Endothelial cell of umbilical vein (primary cell): Measurements from ENCODE around the gene SUN3. TPM values are rescaled to one million over a fixed set of nuclear protein-coding genes. Genes with fewer than 3 reads are reported as not detected.

Experiments
- BruUV-seq: library from RNA; stranded (reverse); fragments of 400-500 nt; replicated peaks from 2 replicates; lab custom pipeline; 2021; lab: Mats Ljungman, UMichigan
- CTCF ChIA-PET: fragments of 300-600, 350-600 bp; sonication (Branson Sonifier 250); formaldehyde crosslinking; loops from one replicate; lab custom pipeline; 2021; ENCODE audit warnings: antibody characterized with exemption, inconsistent platforms; lab: Charles Lee
- POLR2A ChIA-PET: fragments of 300-600, 350-600 bp; sonication (Branson Sonifier 250); formaldehyde crosslinking; loops from one replicate; lab custom pipeline; 2021; ENCODE audit warnings: antibody characterized with exemption, inconsistent platforms; lab: Charles Lee
- DNase-seq: peaks from one replicate; pipeline ENCODE4 v3.0.0-alpha.2; 2011; ENCODE audit warnings: low read depth, low spot score
- FAIRE-seq: peaks from 2 replicates; lab custom pipeline; 2011; peaks lifted over from hg19 to GRCh38; lab: Jason Lieb, UNC
- H2AFZ ChIP-seq: 2 replicates; pipeline ENCODE4 v1.6.0; 2012; ENCODE audit warnings: low read depth, low read length, control low read depth, inconsistent platforms
- H3K27ac ChIP-seq: 2 replicates; pipeline ENCODE4 v1.5.1; 2011; ENCODE audit warnings: low read depth, mild to moderate bottlenecking, control low read depth, low read length, moderate library complexity; ENCODE audit not compliant: insufficient read depth
- H3K27me3 ChIP-seq, 2 experiments: 2 replicates each; pipeline versions ENCODE4 v1.6.0 to v1.6.1; 2011; ENCODE audit warnings: low read length in 2 of 2, mixed read lengths in 1 of 2; ENCODE audit not compliant: control insufficient read depth in 2 of 2, insufficient read depth in 2 of 2
- H3K36me3 ChIP-seq, 2 experiments: 2 replicates in 1 of 2; 3 replicates in 1 of 2; pipeline ENCODE4 v1.5.1; 2011; ENCODE audit warnings: low read length in 2 of 2, mild to moderate bottlenecking in 1 of 2, moderate library complexity in 1 of 2; ENCODE audit not compliant: control insufficient read depth in 2 of 2, insufficient read depth in 2 of 2; ENCODE audit errors: extremely low read depth in 1 of 2
- H3K4me1 ChIP-seq: 3 replicates; pipeline ENCODE4 v1.5.1; 2011; ENCODE audit warnings: mild to moderate bottlenecking, low read length; ENCODE audit not compliant: control insufficient read depth, insufficient read depth; ENCODE audit errors: extremely low read depth
- H3K4me2 ChIP-seq: 2 replicates; pipeline ENCODE4 v1.6.1; 2011; ENCODE audit warnings: low read length, control low read depth, mixed read lengths; ENCODE audit not compliant: insufficient read depth
- H3K4me3 ChIP-seq, 3 experiments: fragments of 200-600 bp in 1 of 3; sonication (generic), shearing (Covaris generic) in 1 of 3; replicated peaks in 1 of 3; 2 replicates each; pipeline ENCODE4 v1.5.1; 2011 to 2016; ENCODE audit warnings: control low read depth in 3 of 3, low read length in 3 of 3, mild to moderate bottlenecking in 2 of 3, inconsistent platforms in 1 of 3, low read depth in 1 of 3, moderate library complexity in 1 of 3; ENCODE audit not compliant: insufficient read depth in 1 of 3
- H3K79me2 ChIP-seq: 2 replicates; pipeline ENCODE4 v1.6.0; 2012; ENCODE audit warnings: low read length, inconsistent platforms; ENCODE audit not compliant: control insufficient read depth, insufficient read depth
- H3K9ac ChIP-seq: replicated peaks from 2 replicates; pipeline ENCODE3; 2011; ENCODE audit warnings: low read length, control low read depth; ENCODE audit not compliant: insufficient read depth; ENCODE audit errors: extremely low read depth
- H3K9me1 ChIP-seq: replicated peaks from 3 replicates; pipeline ENCODE4 v1.6.0; 2011; ENCODE audit warnings: mild to moderate bottlenecking, low read length; ENCODE audit not compliant: control insufficient read depth, insufficient read depth; ENCODE audit errors: extremely low read depth
- H3K9me3 ChIP-seq: replicated peaks from 2 replicates; pipeline ENCODE4 v1.5.1; 2012; ENCODE audit warnings: low read length, inconsistent platforms; ENCODE audit not compliant: control insufficient read depth, insufficient read depth
- H4K20me1 ChIP-seq: replicated peaks from 2 replicates; pipeline ENCODE3; 2011; ENCODE audit warnings: mild to moderate bottlenecking, low read length; ENCODE audit not compliant: control insufficient read depth, insufficient read depth; ENCODE audit errors: extremely low read depth
- CTCF ChIP-seq, 2 donors: IDR thresholded peaks; 1 replicate in 1 of 2; 2 replicates in 1 of 2; pipeline ENCODE4 v1.5.1; 2011; ENCODE audit warnings: low read length in 2 of 2, mild to moderate bottlenecking in 2 of 2, moderate library complexity in 2 of 2, control low read depth in 1 of 2, inconsistent platforms in 1 of 2, low read depth in 1 of 2; ENCODE audit not compliant: insufficient read depth in 1 of 2; ENCODE audit errors: extremely low read depth in 1 of 2
- EZH2 ChIP-seq: IDR thresholded peaks from 2 replicates; pipeline ENCODE4 v1.6.1; 2012; ENCODE audit warnings: borderline replicate concordance, low read depth, mild to moderate bottlenecking, moderate library complexity, low read length, inconsistent platforms; ENCODE audit not compliant: severe bottlenecking
- FOS ChIP-seq: IDR thresholded peaks from 2 replicates; pipeline ENCODE4 v1.6.1; 2011; ENCODE audit warnings: mild to moderate bottlenecking, low read length, moderate library complexity, borderline replicate concordance; ENCODE audit not compliant: insufficient read depth
- GATA2 ChIP-seq: IDR thresholded peaks from 2 replicates; pipeline ENCODE4 v1.7.0; 2011; ENCODE audit warnings: low read depth, mild to moderate bottlenecking, moderate library complexity, mixed read lengths, low read length; ENCODE audit not compliant: insufficient read length, insufficient read depth
- JUN ChIP-seq: IDR thresholded peaks from 2 replicates; pipeline ENCODE4 v1.6.1; 2011; ENCODE audit warnings: borderline replicate concordance, low read depth; ENCODE audit not compliant: insufficient read length, insufficient read depth
- MYC ChIP-seq: IDR thresholded peaks from one replicate; pipeline ENCODE4 v1.6.1; 2011; ENCODE audit warnings: mild to moderate bottlenecking, low read depth, low read length
- dilution Hi-C: fragments of 300-500 bp; cut with MboI; formaldehyde crosslinking; loops from one replicate; pipeline ENCODE4 v1.15.0; 2019; ENCODE audit warnings: low sequenced_read_pairs; ENCODE audit not compliant: extremely low pct_ligation_motif_present
- intact Hi-C: fragments of 100-400 bp; cut with micrococcal nuclease; formaldehyde crosslinking; loops from one replicate; pipeline ENCODE4 v1.10.0; 2022
- polyA plus RNA-seq, 4 experiments: library from polyadenylated mRNA; depleted of rRNA in 3 of 4; stranded (reverse) in 3 of 4; unstranded in 1 of 4; fragments of >200 nt; gene quantifications; 2 replicates each; pipeline versions ENCODE4 v1.2.1 to v1.2.3, GENCODE V29; 2011 to 2012; ENCODE audit warnings: missing spikeins in 1 of 4
- total RNA-seq: library from RNA; stranded (reverse); gene quantifications from 2 replicates; pipeline ENCODE4 v1.2.3, GENCODE V29; 2021
- TF ChIP-seq, protein P1 (sequence below): IDR thresholded peaks from 2 replicates; pipeline ENCODE4 v1.6.1; 2011; ENCODE audit not compliant: insufficient read depth, insufficient read length

The SUN3 gene
- total and polyA plus RNA-seq, 2 donors (not counting 3 experiments of a cell fraction or from before 2014, with no cell fraction given) = not detected

GRCh38 chr7:48011951-48012350 is 17.0 kb downstream of the SUN3 start:
- FAIRE-seq = no peak
- Histone ChIP-seq H3K9me3 (no peaks in the 10 kb centered on the region), H3K79me2 (no peaks in the 10 kb centered on the region), H3K4me1 (no peaks in the 10 kb centered on the region), H3K27me3 (peaks cover 2 to 5% of the 10 kb centered on the region in 2 experiments), H3K36me3 (no peaks in the 10 kb centered on the region), H3K9me1 (no peaks in the 10 kb centered on the region), H3K27ac (no peak overlapping the region), H2AFZ (no peak overlapping the region), H3K9ac (no peak overlapping the region), H3K4me2 (no peak overlapping the region), H4K20me1 (no peaks in the 10 kb centered on the region), H3K4me3 (no peak overlapping the region)
- no peak for DNase-seq
- dilution Hi-C loops (no loop called here), intact Hi-C loops (no loop called here)
- no TSS peak for BruUV-seq
- CTCF ChIA-PET = no interaction called here
- POLR2A ChIA-PET = no interaction called here
- no peak for TF ChIP-seq CTCF (IDR thresholded peaks at IDR 0.05; ENCODE audit: extremely low read depth in 1 of 2, insufficient read depth in 1 of 2, low read depth in 1 of 2, low read length in 2 of 2)
- no peak for TF ChIP-seq MYC
- TF ChIP-seq FOS = no peak
- TF ChIP-seq JUN = no peak
- TF ChIP-seq GATA2 = no peak

- intact Hi-C loops = no loop called here
- FAIRE-seq (no peak), DNase-seq (no peak)
- peaks cover 2 to 5% of the 10 kb centered on the region in 2 experiments for H3K27me3 ChIP-seq
- TF ChIP-seq EZH2 (no peak), MYC (no peak), GATA2 (no peak)
- TF ChIP-seq, protein P1, sequence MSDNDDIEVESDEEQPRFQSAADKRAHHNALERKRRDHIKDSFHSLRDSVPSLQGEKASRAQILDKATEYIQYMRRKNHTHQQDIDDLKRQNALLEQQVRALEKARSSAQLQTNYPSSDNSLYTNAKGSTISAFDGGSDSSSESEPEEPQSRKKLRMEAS = no peak
- no peaks in the 10 kb centered on the region for H3K36me3 ChIP-seq
- no TSS peak for BruUV-seq
- H3K9ac ChIP-seq = no peak overlapping the region
- no peak overlapping the region for H3K27ac ChIP-seq
- no peaks in the 10 kb centered on the region for H3K9me3 ChIP-seq
- H3K4me1 ChIP-seq = no peaks in the 10 kb centered on the region
- H4K20me1 ChIP-seq = no peaks in the 10 kb centered on the region
- H3K9me1 ChIP-seq = no peaks in the 10 kb centered on the region
- no peaks in the 10 kb centered on the region for H3K79me2 ChIP-seq
- dilution Hi-C loops = no loop called here
- ChIA-PET POLR2A (no interaction called here), CTCF (no interaction called here)
- no peak overlapping the region for H3K4me3 ChIP-seq
- no peak overlapping the region for H3K4me2 ChIP-seq
- no peak overlapping the region for H2AFZ ChIP-seq
Measured at GRCh38 chr7:48011323-48011722, 17.6 kb downstream of the SUN3 start.
